AG08396 (cell line): Measurements from ENCODE around the gene UBXN4.
"Not testable (repeated sequence)": the region's sequence is repeated elsewhere in the genome, so short reads cannot be mapped to it uniquely, and the experiment has no call there.

Experiments used
- DNase-seq: peaks from one replicate; pipeline ENCODE4 v3.0.0; 2012; ENCODE audit warnings: low spot score, mixed read lengths

The UBXN4 gene

GRCh38 chr2:135741395-135742324 is at the start of gene UBXN4:
Gene UBXN4 (plus strand): TSS chr2:135741855. CDS start chr2:135741930, 75 bp downstream.
- DNase-seq, result peak; percentile 97

- no peak for DNase-seq
Observed at GRCh38 chr2:135694711-135695110, 46.9 kb upstream of the UBXN4 start.

GRCh38 chr2:135698838-135699237 is 42.8 kb upstream of the UBXN4 start:
- DNase-seq, result no peak

GRCh38 chr2:135701442-135701841 is 40.2 kb upstream of the UBXN4 start:
- peak; percentile 45 for DNase-seq

- DNase-seq, result no peak
Observed at GRCh38 chr2:135703300-135703699, 38.4 kb upstream of the UBXN4 start.

- DNase-seq, result not testable (repeated sequence)
Observed at GRCh38 chr2:135704075-135704474, 37.6 kb upstream of the UBXN4 start.

GRCh38 chr2:135708159-135708558 is 33.5 kb upstream of the UBXN4 start:
- no peak for DNase-seq

GRCh38 chr2:135709992-135710391 is 31.7 kb upstream of the UBXN4 start:
- peak; percentile 71 for DNase-seq

- DNase-seq, result not testable (repeated sequence)
Observed at GRCh38 chr2:135715086-135715485, 26.6 kb upstream of the UBXN4 start.

GRCh38 chr2:135728064-135728743 is 13.5 kb upstream of the UBXN4 start:
- DNase-seq, result no peak

- DNase-seq, result no peak
Observed at GRCh38 chr2:135732561-135732960, 9.1 kb upstream of the UBXN4 start.

GRCh38 chr2:135733045-135733444 is 8.6 kb upstream of the UBXN4 start:
- no peak for DNase-seq

- DNase-seq, result no peak
Observed at GRCh38 chr2:135736546-135736945, 5.1 kb upstream of the UBXN4 start.

GRCh38 chr2:135740206-135740605 is 1.4 kb upstream of the UBXN4 start:
- DNase-seq, result no peak

- DNase-seq, result no peak
Observed at GRCh38 chr2:135741043-135741394, 636 bp upstream of the UBXN4 start.

- DNase-seq, result peak; percentile 55
Observed at GRCh38 chr2:135742325-135742757, 686 bp downstream of the UBXN4 start.

GRCh38 chr2:135743860-135744259 is 2.2 kb downstream of the UBXN4 start:
- no peak for DNase-seq

GRCh38 chr2:135744760-135745314 is 3.2 kb downstream of the UBXN4 start:
- peak; percentile 24 for DNase-seq

GRCh38 chr2:135745545-135745944 is 3.9 kb downstream of the UBXN4 start:
- DNase-seq, result peak; percentile 66

GRCh38 chr2:135755573-135755972 is 13.9 kb downstream of the UBXN4 start:
- DNase-seq, result no peak

GRCh38 chr2:135756692-135757091 is 15.0 kb downstream of the UBXN4 start:
- no peak for DNase-seq

- no peak for DNase-seq
Observed at GRCh38 chr2:135762022-135762421, 20.4 kb downstream of the UBXN4 start.

GRCh38 chr2:135762530-135762929 is 20.9 kb downstream of the UBXN4 start:
- DNase-seq, result no peak
